HAP-1 (cell line): Measurements from ENCODE around the gene CAMK2D.

ENCODE experiments used
- DNase-seq, 2 experiments: peaks; one replicate each; pipeline ENCODE4 v3.0.0-alpha.2; 2016 to 2020; ENCODE audit warnings: low spot score in 2 of 2
- H3K27me3 ChIP-seq: fragments of 250-450 bp; sonication (Bioruptor Pico); 2 replicates; pipeline ENCODE4 v1.5.1; 2020; ENCODE audit warnings: low read depth, mild to moderate bottlenecking, moderate library complexity
- H3K36me3 ChIP-seq: fragments of 250-450 bp; sonication (Bioruptor Pico); replicated peaks from 2 replicates; pipeline ENCODE4 v1.5.1; 2020; ENCODE audit warnings: mild to moderate bottlenecking
- H3K4me1 ChIP-seq: fragments of 250-450 bp; sonication (Bioruptor Pico); 2 replicates; pipeline ENCODE4 v1.5.1; 2020; ENCODE audit warnings: mild to moderate bottlenecking
- H3K4me3 ChIP-seq: fragments of 250-450 bp; sonication (Bioruptor Pico); 2 replicates; pipeline ENCODE4 v1.5.1; 2020; ENCODE audit warnings: mild to moderate bottlenecking, moderate library complexity
- H3K9me3 ChIP-seq: fragments of 250-450 bp; sonication (Bioruptor Pico); 2 replicates; pipeline ENCODE4 v1.5.1; 2020; ENCODE audit warnings: mild to moderate bottlenecking, moderate library complexity
- in situ Hi-C: fragments of 300-500 bp; cut with MboI; formaldehyde crosslinking; loops from 3 replicates; pipeline ENCODE4 v1.14.3; 2020; ENCODE audit warnings: low sequenced_read_pairs, inconsistent platforms, mixed read lengths

Gene CAMK2D

DNA sequence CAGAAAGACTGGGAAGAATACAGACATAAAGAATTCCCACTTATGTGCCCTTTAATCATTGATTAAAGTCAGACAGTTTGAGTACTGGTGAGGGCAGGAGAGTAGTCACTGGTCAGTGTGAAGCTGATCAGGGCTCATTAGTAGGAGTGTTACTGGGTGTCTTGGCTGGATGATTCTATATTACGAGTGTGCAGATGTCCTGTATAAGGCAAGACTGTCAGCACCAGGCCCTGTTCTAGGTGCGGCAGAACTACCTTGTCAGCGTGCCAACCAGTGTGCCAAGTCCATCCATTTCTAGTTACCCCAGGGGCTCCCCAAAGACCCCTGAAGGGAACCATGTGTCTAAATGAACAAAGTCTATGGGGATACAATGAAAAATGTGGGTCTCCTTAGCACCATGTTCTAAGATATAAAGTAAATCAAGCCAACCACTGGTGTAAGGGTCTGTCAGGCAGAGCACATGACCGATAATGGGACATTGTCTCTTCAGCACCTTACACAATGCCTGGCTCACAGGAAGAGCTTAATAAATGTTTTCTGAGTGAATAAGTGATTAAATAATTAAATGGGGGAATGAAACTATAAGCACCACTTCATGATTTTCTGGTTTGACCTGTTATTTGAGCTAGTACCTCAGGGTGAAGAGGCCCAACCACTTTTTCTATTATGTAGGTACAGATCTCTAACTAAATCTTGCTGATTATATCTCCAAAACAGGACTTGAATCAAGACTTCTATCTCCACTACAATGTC, 205.0 kb downstream of the CAMK2D start:
- Histone ChIP-seq H3K9me3 (no peaks in the 10 kb centered on the region), H3K4me3 (no peak overlapping the region), H3K4me1 (no peaks in the 10 kb centered on the region), H3K27me3 (no peaks in the 10 kb centered on the region), H3K36me3 (no peaks in the 10 kb centered on the region; the same call in 1 of the 2 replicates)
- in situ Hi-C loops: loop anchor here (10.0 kb wide), 1 partner anchor 208 kb away; the partner anchor contains the start of gene CAMK2D
- no peak for DNase-seq

- H3K36me3 ChIP-seq: no peaks in the 10 kb centered on the region; the same call in 1 of the 2 replicates
- in situ Hi-C loops: loop anchor here (10.0 kb wide), 1 partner anchor 209 kb away; the partner anchor contains the start of gene CAMK2D
- H3K9me3 ChIP-seq: no peaks in the 10 kb centered on the region
- DNase-seq: no peak
- no peaks in the 10 kb centered on the region for H3K4me1 ChIP-seq
- no peak overlapping the region for H3K4me3 ChIP-seq
- no peaks in the 10 kb centered on the region for H3K27me3 ChIP-seq
Measured at GRCh38 chr4:113555868-113556267, 205.7 kb downstream of the CAMK2D start.

- H3K4me3 ChIP-seq: no peak overlapping the region
- in situ Hi-C loops: loop anchor here (10.0 kb wide), 1 partner anchor 212 kb away; the partner anchor contains the start of gene CAMK2D
- no peaks in the 10 kb centered on the region for H3K27me3 ChIP-seq
- no peaks in the 10 kb centered on the region for H3K9me3 ChIP-seq
- no peaks in the 10 kb centered on the region for H3K4me1 ChIP-seq
- H3K36me3 ChIP-seq: no peaks in the 10 kb centered on the region; the same call in 1 of the 2 replicates
- DNase-seq: no peak
Measured at GRCh38 chr4:113553082-113553481, 208.5 kb downstream of the CAMK2D start.

- Histone ChIP-seq H3K36me3 (no peaks in the 10 kb centered on the region; the same call in 1 of the 2 replicates), H3K27me3 (no peaks in the 10 kb centered on the region), H3K4me1 (no peaks in the 10 kb centered on the region), H3K9me3 (no peaks in the 10 kb centered on the region), H3K4me3 (no peak overlapping the region)
- DNase-seq: no peak
- in situ Hi-C loops: loop anchor here (10.0 kb wide), 1 partner anchor 214 kb away; the partner anchor contains the start of gene CAMK2D
Measured at GRCh38 chr4:113550510-113550909, 211.0 kb downstream of the CAMK2D start.

GRCh38 chr4:113548303-113548702, 213.2 kb downstream of the CAMK2D start:
- no peaks in the 10 kb centered on the region for H3K4me1 ChIP-seq

GRCh38 chr4:113547487-113548042, 214.0 kb downstream of the CAMK2D start:
- in situ Hi-C loops: no loop called here
- no peaks in the 10 kb centered on the region; the same call in 1 of the 2 replicates for H3K36me3 ChIP-seq
- H3K4me1 ChIP-seq: no peaks in the 10 kb centered on the region
- peak; percentile 87 to 91 for DNase-seq
- H3K27me3 ChIP-seq: no peaks in the 10 kb centered on the region
- no peak overlapping the region for H3K4me3 ChIP-seq
- H3K9me3 ChIP-seq: no peaks in the 10 kb centered on the region

More at GRCh38 chr4:113548303-113548702, 213.2 kb downstream of the CAMK2D start:
- in situ Hi-C loops: no loop called here
- DNase-seq: no peak
- H3K4me3 ChIP-seq: no peak overlapping the region
- no peaks in the 10 kb centered on the region; the same call in 1 of the 2 replicates for H3K36me3 ChIP-seq
- H3K9me3 ChIP-seq: no peaks in the 10 kb centered on the region
- H3K27me3 ChIP-seq: no peaks in the 10 kb centered on the region

GRCh38 chr4:113541933-113542332, 219.6 kb downstream of the CAMK2D start:
- DNase-seq: no peak
- Histone ChIP-seq H3K27me3 (no peaks in the 10 kb centered on the region), H3K4me1 (no peaks in the 10 kb centered on the region), H3K36me3 (no peaks in the 10 kb centered on the region), H3K9me3 (no peaks in the 10 kb centered on the region), H3K4me3 (no peak overlapping the region)
- in situ Hi-C loops: no loop called here

DNA sequence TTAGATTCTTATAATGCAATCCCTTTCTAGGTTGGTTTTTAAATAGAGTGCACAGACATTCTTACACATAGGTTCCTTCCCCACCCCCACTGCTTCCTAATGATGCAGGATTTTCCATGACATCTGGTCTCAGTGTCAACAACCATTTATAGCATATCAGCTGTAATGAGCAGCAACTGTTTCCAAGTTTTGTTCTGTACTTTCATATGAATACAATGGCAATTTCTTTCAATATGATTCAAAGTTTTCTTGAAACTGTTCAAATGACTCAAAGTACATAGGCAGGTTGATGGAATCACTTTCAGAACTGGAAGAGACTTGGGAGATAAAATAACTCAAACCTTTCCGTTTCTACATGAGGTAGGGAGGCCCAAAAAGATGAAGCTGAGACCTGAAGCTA, 220.7 kb downstream of the CAMK2D start:
- no peak for DNase-seq
- no peaks in the 10 kb centered on the region for H3K9me3 ChIP-seq
- H3K27me3 ChIP-seq: no peaks in the 10 kb centered on the region
- peaks cover 3% of the 10 kb centered on the region for H3K4me1 ChIP-seq
- H3K36me3 ChIP-seq: no peaks in the 10 kb centered on the region
- in situ Hi-C loops: no loop called here
- no peak overlapping the region for H3K4me3 ChIP-seq

DNA sequence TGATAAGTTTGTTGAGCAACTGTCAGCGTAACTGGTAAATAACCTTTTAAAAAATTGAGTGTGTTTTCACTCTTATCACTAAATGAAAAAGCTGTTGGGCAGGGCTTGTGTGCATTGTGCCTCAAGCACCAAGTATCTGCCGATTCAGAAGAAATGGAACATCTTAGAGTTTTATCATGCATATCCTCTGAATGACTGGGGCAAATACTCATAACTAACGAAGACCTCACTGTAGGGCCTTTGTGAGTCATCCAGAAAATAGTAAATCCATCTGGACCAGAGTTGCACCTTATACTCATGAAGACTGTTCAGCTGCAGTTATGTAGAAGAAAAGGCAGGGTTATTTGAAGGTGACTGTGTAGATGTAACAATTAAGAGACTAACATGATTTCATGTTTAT, 222.1 kb downstream of the CAMK2D start:
- Histone ChIP-seq H3K9me3 (no peaks in the 10 kb centered on the region), H3K4me1 (peaks cover 5% of the 10 kb centered on the region), H3K36me3 (no peaks in the 10 kb centered on the region), H3K27me3 (no peaks in the 10 kb centered on the region), H3K4me3 (no peak overlapping the region)
- in situ Hi-C loops: no loop called here
- no peak for DNase-seq

GRCh38 chr4:113537628-113538027, 223.9 kb downstream of the CAMK2D start:
- no peaks in the 10 kb centered on the region for H3K27me3 ChIP-seq
- H3K9me3 ChIP-seq: no peaks in the 10 kb centered on the region
- H3K4me1 ChIP-seq: peaks cover 5% of the 10 kb centered on the region
- in situ Hi-C loops: no loop called here
- H3K4me3 ChIP-seq: no peak overlapping the region
- no peak for DNase-seq
- H3K36me3 ChIP-seq: no peaks in the 10 kb centered on the region

DNA sequence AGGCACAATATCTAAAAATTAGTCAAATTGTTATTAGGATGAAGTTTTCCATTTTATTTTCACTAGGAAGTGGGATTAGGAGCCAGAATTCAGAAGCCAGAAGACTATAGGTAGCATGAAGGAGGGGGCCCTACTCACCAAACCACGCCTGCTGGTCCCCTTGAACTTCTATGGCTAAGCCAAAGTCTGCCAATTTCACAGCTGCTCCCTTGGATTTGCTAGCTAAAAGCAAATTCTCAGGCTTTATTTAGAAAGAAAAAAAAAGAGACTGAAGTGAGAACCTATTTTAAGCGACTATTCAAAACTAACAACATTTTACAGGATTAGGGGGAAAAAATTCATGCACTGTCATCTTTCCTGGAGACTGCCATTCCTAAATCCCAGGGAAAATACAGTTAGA, 224.3 kb downstream of the CAMK2D start:
- Histone ChIP-seq H3K4me3 (no peak overlapping the region), H3K36me3 (no peaks in the 10 kb centered on the region), H3K9me3 (no peaks in the 10 kb centered on the region), H3K27me3 (no peaks in the 10 kb centered on the region), H3K4me1 (peaks cover 5% of the 10 kb centered on the region)
- DNase-seq: no peak
- in situ Hi-C loops: no loop called here

GRCh38 chr4:113534711-113535110, 226.8 kb downstream of the CAMK2D start:
- Histone ChIP-seq H3K36me3 (no peaks in the 10 kb centered on the region), H3K27me3 (no peaks in the 10 kb centered on the region), H3K4me3 (no peak overlapping the region), H3K9me3 (no peaks in the 10 kb centered on the region), H3K4me1 (peaks cover 5% of the 10 kb centered on the region)
- no peak for DNase-seq
- in situ Hi-C loops: no loop called here

DNA sequence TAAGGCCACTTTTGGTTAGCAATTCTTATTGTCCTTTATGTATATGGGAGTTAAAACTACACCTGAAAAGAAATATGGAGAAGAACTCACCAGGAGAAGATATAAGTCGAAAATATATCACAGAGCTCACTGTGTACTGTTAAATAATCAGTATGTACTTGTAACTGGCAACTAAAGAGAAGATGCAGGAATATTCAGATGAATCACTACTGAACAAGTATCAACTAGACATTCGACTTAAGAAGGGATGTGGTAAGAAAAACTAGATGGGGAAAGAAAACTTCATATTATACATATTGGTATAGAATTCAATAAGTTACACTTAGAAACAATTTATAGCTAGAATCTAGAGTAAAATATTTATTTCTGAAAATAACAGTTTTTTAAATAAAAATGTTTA, 230.0 kb downstream of the CAMK2D start:
- Histone ChIP-seq H3K27me3 (no peaks in the 10 kb centered on the region), H3K36me3 (peaks cover 5% of the 10 kb centered on the region), H3K9me3 (no peaks in the 10 kb centered on the region), H3K4me1 (peaks cover 6% of the 10 kb centered on the region), H3K4me3 (no peak overlapping the region)
- DNase-seq: no peak
- in situ Hi-C loops: no loop called here

GRCh38 chr4:113528395-113528794, 233.1 kb downstream of the CAMK2D start:
- H3K4me3 ChIP-seq: no peak overlapping the region
- in situ Hi-C loops: no loop called here

More at GRCh38 chr4:113528395-113528794, 233.1 kb downstream of the CAMK2D start:
- Histone ChIP-seq H3K27me3 (no peaks in the 10 kb centered on the region), H3K36me3 (peaks cover 5% of the 10 kb centered on the region), H3K4me1 (peaks cover 13% of the 10 kb centered on the region), H3K9me3 (no peaks in the 10 kb centered on the region)
- no peak for DNase-seq
